ENCODE data around the gene ATP6V1G2. TPM values are rescaled to one million over a fixed set of nuclear protein-coding genes. Genes with fewer than 3 reads are reported as not detected.

Gene ATP6V1G2
- total and polyA plus RNA-seq, 2 of the 8 experiments (the other 6 are each of a cell fraction or from before 2014, with no cell fraction given), result 3.0 to 5.7 TPM

GRCh38 chr6:31547727-31548543 lies 1.5 kb upstream of the ATP6V1G2 start:
- DNase-seq (ENCODE audit: low read depth in 1 of 2, low spot score in 2 of 2) (no peak), FAIRE-seq (no peak)
- Histone ChIP-seq H3K4me1 (replicated peaks in 1 of 4; ENCODE audit: control insufficient read depth in 3 of 4, insufficient read depth in 4 of 4, low read length in 3 of 4) (peaks cover 0 to 8% (median 5%) of the 10 kb centered on the region in 4 experiments; a peak in 5 of 7 replicates), H3K23ac (ENCODE audit: insufficient read length) (no peak overlapping the region), H2BK12ac (ENCODE audit: low read depth, low read length) (no peak overlapping the region), H4K8ac (ENCODE audit: extremely low read depth, insufficient read depth, low read length) (peak overlapping the region; percentile 83), H4K91ac (replicated peaks; ENCODE audit: insufficient read length, low read length) (peak overlapping the region; percentile 67), H2AK5ac (ENCODE audit: low read depth, low read length) (no peak overlapping the region), H3K4ac (replicated peaks; ENCODE audit: insufficient read length, low read depth, low read length) (no peak overlapping the region), H3K4me3 (ENCODE audit: extremely low read depth in 1 of 4, insufficient read depth in 2 of 4, low read depth in 3 of 4, low read length in 4 of 4) (peak overlapping the region; percentile 33 to 70 (median 51); a peak in 6 of 8 replicates), H3K9me3 (ENCODE audit: insufficient read depth in 2 of 2, low read depth in 1 of 2, low read length in 1 of 2) (no peaks in the 10 kb centered on the region), H3K79me2 (ENCODE audit: control insufficient read depth in 1 of 2, insufficient read depth in 2 of 2, low read length in 2 of 2) (peaks cover 0 to 15% of the 10 kb centered on the region in 2 experiments; a peak in 1 of 4 replicates), H3K36me3 (ENCODE audit: control insufficient read depth in 2 of 4, insufficient read depth in 4 of 4, low read length in 3 of 4) (peaks cover 0 to 4% (median 3%) of the 10 kb centered on the region in 4 experiments; a peak in 4 of 8 replicates), H2BK5ac (ENCODE audit: low read depth, low read length) (no peak overlapping the region), H4K20me1 (replicated peaks in 1 of 2; ENCODE audit: control insufficient read depth in 1 of 2, insufficient read depth in 2 of 2, low read length in 2 of 2) (no peaks in the 10 kb centered on the region), H3K14ac (ENCODE audit: insufficient read length) (no peak overlapping the region), H3K56ac (replicated peaks; ENCODE audit: insufficient read length, low read depth, low read length) (no peak overlapping the region), H2AFZ (ENCODE audit: low read length) (no peak overlapping the region), H2BK120ac (replicated peaks; ENCODE audit: low read depth, low read length) (no peak overlapping the region), H2BK20ac (ENCODE audit: low read length) (no peak overlapping the region; the same call in 1 of the 2 replicates), H3K23me2 (ENCODE audit: low read depth, low read length) (peaks cover 2% of the 10 kb centered on the region; the same call in 1 of the 2 replicates), H3K27ac (ENCODE audit: low read depth, low read length) (no peak overlapping the region; the same call in 1 of the 2 replicates), H3K4me2 (ENCODE audit: insufficient read depth in 1 of 2, low read depth in 2 of 2, low read length in 2 of 2) (peak overlapping the region; percentile 32 to 84), H3K27me3 (replicated peaks in 1 of 4; ENCODE audit: control insufficient read depth in 3 of 4, extremely low read depth in 1 of 4, insufficient read depth in 3 of 4, low read length in 3 of 4) (no peaks in the 10 kb centered on the region), H2BK15ac (ENCODE audit: low read length) (no peak overlapping the region), H3K79me1 (ENCODE audit: low read depth, low read length) (no peaks in the 10 kb centered on the region; the same call in 1 of the 2 replicates), H3K18ac (ENCODE audit: extremely low read depth, low read length) (no peak overlapping the region), H4K5ac (ENCODE audit: insufficient read length, low read depth, low read length) (no peak overlapping the region), H3K9ac (replicated peaks in 1 of 4; ENCODE audit: extremely low read depth in 1 of 4, low read depth in 3 of 4, low read length in 3 of 4) (peak overlapping the region in 2 of 4 experiments; percentile 27 to 46; a peak in 3 of 7 replicates)
- 88 to 100% methylated on average over 1 to 24 of the region's 24 CpGs for WGBS, 2 experiments (ENCODE audit: extremely low coverage in 1 of 2, insufficient coverage in 1 of 2, insufficient read length in 1 of 2, insufficient replicate concordance in 2 of 2, low coverage in 1 of 2, low lambda C conversion rate in 2 of 2, missing lambda C conversion rate in 1 of 2)
- TF ChIP-seq TAF7 (optimal IDR thresholded peaks at IDR 0.05; ENCODE audit: borderline replicate concordance, low read depth, low read length), result no peak
- POLR2A ChIA-PET (ENCODE audit: partially characterized antibody), result interaction anchor here (0.6 to 18.4 kb wide), 25 partner anchors 7 to 1222 kb away, joined by 3 to 428 read pairs (median 4); partner anchors contain the start of genes BAG6, C6orf47, GPANK1 and LST1
- CTCF ChIA-PET (ENCODE audit: partially characterized antibody), result interaction anchor here (0.6 to 24.7 kb wide), 8 partner anchors 17 to 96 kb away, joined by 3 to 613 read pairs (median 6); partner anchors contain the start of genes LST1, LTB, NCR3 and TNF

Data from H1 (cell line).